ENCODE results near the gene SPAG9.
"Not testable (repeated sequence)": the region's sequence is repeated elsewhere in the genome, so short reads cannot be mapped to it uniquely, and the experiment has no call there.

SPAG9 gene

GRCh38 chr17:50952013-50952412 lies 168.7 kb downstream of the SPAG9 start:
- DNase-seq: no peak

- peak; percentile 76 for DNase-seq
Observed at GRCh38 chr17:50949989-50950877, 170.4 kb downstream of the SPAG9 start.

- no peak for DNase-seq
Observed at GRCh38 chr17:50949128-50949988, 171.3 kb downstream of the SPAG9 start.

GRCh38 chr17:50948711-50949110 lies 172.0 kb downstream of the SPAG9 start:
- no peak for DNase-seq

GRCh38 chr17:50947782-50948543 lies 172.7 kb downstream of the SPAG9 start:
- no peak for DNase-seq

GRCh38 chr17:50946891-50947781 lies 173.5 kb downstream of the SPAG9 start:
- no peak for DNase-seq

- DNase-seq: no peak
Observed at GRCh38 chr17:50946223-50946890, 174.3 kb downstream of the SPAG9 start.

- DNase-seq: no peak
Observed at GRCh38 chr17:50945779-50946222, 174.9 kb downstream of the SPAG9 start.

- no peak for DNase-seq
Observed at GRCh38 chr17:50944902-50945720, 175.6 kb downstream of the SPAG9 start.

- DNase-seq: no peak
Observed at GRCh38 chr17:50944054-50944901, 176.4 kb downstream of the SPAG9 start.

- no peak for DNase-seq
Observed at GRCh38 chr17:50943575-50943933, 177.1 kb downstream of the SPAG9 start.

- DNase-seq: not testable (repeated sequence)
Observed at GRCh38 chr17:50941676-50942048, 179.0 kb downstream of the SPAG9 start.

GRCh38 chr17:50939795-50940684 lies 180.6 kb downstream of the SPAG9 start:
- DNase-seq: no peak

GRCh38 chr17:50939542-50939794 lies 181.2 kb downstream of the SPAG9 start:
- no peak for DNase-seq

- DNase-seq: no peak
Observed at GRCh38 chr17:50938821-50939541, 181.7 kb downstream of the SPAG9 start.

- no peak for DNase-seq
Observed at GRCh38 chr17:50935996-50936266, 184.7 kb downstream of the SPAG9 start.

GRCh38 chr17:50935221-50935995 lies 185.3 kb downstream of the SPAG9 start:
- DNase-seq: peak; percentile 42
